Mucosa of descending colon (tissue), 3 donors: Measurements from ENCODE around the gene CACNA1D. TPM values are rescaled to one million over a fixed set of nuclear protein-coding genes. Genes with fewer than 3 reads are reported as not detected.
"Not testable (repeated sequence)": the region's sequence is repeated elsewhere in the genome, so short reads cannot be mapped to it uniquely, and the experiment has no call there.

Experiments
- ATAC-seq: fragments of 200-7000 bp; cut with Tn5 transposase; one replicate; pipeline ENCODE4 v1.9.1; 2020; ENCODE audit warnings: mild to moderate bottlenecking, moderate library complexity
- DNase-seq, 3 donors: peaks; one replicate each; pipeline ENCODE4 v3.0.0-alpha.2; 2020
- H3K36me3 ChIP-seq: fragments of 200-600 bp; one replicate; pipeline ENCODE4 v1.8.0; 2021; ENCODE audit warnings: low read depth, mild to moderate bottlenecking
- H3K4me1 ChIP-seq: fragments of 200-600 bp; one replicate; pipeline ENCODE4 v1.8.0; 2021; ENCODE audit warnings: low read depth, mild to moderate bottlenecking
- H3K4me3 ChIP-seq: fragments of 200-600 bp; one replicate; pipeline ENCODE4 v1.8.0; 2021; ENCODE audit warnings: mild to moderate bottlenecking
- H3K9me3 ChIP-seq: fragments of 200-600 bp; one replicate; pipeline ENCODE4 v1.8.0; 2021; ENCODE audit warnings: mild to moderate bottlenecking
- intact Hi-C, 2 donors: fragments of 100-400 bp; cut with DNase I in 1 of 2; cut with micrococcal nuclease in 1 of 2; formaldehyde crosslinking; loops; one replicate each; pipeline versions ENCODE4 v1.11.0 to v1.11.1; 2022; cut with DNase I, micrococcal nuclease
- total RNA-seq, 3 donors: library from RNA; stranded (reverse); fragmentation: NEBNext Ultra II Directional in 2 of 3; extraction: Animal tissue kit (Norgen Biotek cat#: 25700) in 2 of 3; gene quantifications; one replicate each; pipeline versions ENCODE4 v1.2.1 to v1.2.4, GENCODE V29; 2021 to 2023
- TF ChIP-seq, protein P1 (sequence below): fragments of 200-600 bp; IDR thresholded peaks from one replicate; pipeline ENCODE4 v1.8.0; 2022; ENCODE audit warnings: antibody characterized with exemption, mild to moderate bottlenecking
- donor health status: DM: no; HTN: no; CAD: no; lungs with moderate emphysema.
- donor health status: DM: no; HTN: no; CAD: no.
- donor health status: DM: no; HTN: yes; CAD: no.

CACNA1D gene
- total RNA-seq, 3 donors from 2014 or later: 13.8 to 38.1 (median 22.2) TPM

- no peaks in the 10 kb centered on the region for H3K9me3 ChIP-seq
- H3K4me3 ChIP-seq: no peak overlapping the region
- TF ChIP-seq, protein P1, sequence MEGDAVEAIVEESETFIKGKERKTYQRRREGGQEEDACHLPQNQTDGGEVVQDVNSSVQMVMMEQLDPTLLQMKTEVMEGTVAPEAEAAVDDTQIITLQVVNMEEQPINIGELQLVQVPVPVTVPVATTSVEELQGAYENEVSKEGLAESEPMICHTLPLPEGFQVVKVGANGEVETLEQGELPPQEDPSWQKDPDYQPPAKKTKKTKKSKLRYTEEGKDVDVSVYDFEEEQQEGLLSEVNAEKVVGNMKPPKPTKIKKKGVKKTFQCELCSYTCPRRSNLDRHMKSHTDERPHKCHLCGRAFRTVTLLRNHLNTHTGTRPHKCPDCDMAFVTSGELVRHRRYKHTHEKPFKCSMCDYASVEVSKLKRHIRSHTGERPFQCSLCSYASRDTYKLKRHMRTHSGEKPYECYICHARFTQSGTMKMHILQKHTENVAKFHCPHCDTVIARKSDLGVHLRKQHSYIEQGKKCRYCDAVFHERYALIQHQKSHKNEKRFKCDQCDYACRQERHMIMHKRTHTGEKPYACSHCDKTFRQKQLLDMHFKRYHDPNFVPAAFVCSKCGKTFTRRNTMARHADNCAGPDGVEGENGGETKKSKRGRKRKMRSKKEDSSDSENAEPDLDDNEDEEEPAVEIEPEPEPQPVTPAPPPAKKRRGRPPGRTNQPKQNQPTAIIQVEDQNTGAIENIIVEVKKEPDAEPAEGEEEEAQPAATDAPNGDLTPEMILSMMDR: no peak
- H3K36me3 ChIP-seq: no peaks in the 10 kb centered on the region
- DNase-seq: no peak
- intact Hi-C loops: no loop called here
- no peak for ATAC-seq
- H3K4me1 ChIP-seq: peaks cover 4% of the 10 kb centered on the region
Observed at GRCh38 chr3:53628536-53629401, 134.4 kb downstream of the CACNA1D start.

GRCh38 chr3:53629402-53629723 is 135.0 kb downstream of the CACNA1D start:
- TF ChIP-seq, protein P1: no peak
- no peak overlapping the region for H3K4me3 ChIP-seq
- H3K9me3 ChIP-seq: no peaks in the 10 kb centered on the region
- DNase-seq (no peak), ATAC-seq (no peak)
- H3K4me1 ChIP-seq: peaks cover 6% of the 10 kb centered on the region
- intact Hi-C loops: no loop called here
- H3K36me3 ChIP-seq: no peaks in the 10 kb centered on the region

GRCh38 chr3:53630547-53630946 is 136.1 kb downstream of the CACNA1D start:
- no peak for DNase-seq
- H3K4me1 ChIP-seq: peaks cover 6% of the 10 kb centered on the region
- no peaks in the 10 kb centered on the region for H3K36me3 ChIP-seq
- no peak overlapping the region for H3K4me3 ChIP-seq
- ATAC-seq: peak; percentile 73
- TF ChIP-seq, protein P1: no peak
- H3K9me3 ChIP-seq: no peaks in the 10 kb centered on the region
- intact Hi-C loops: no loop called here

GRCh38 chr3:53633197-53633787 is 138.9 kb downstream of the CACNA1D start:
- ATAC-seq (peak; percentile 71), DNase-seq (peak in 1 of 3 donors; percentile 37)
- TF ChIP-seq, protein P1: no peak
- intact Hi-C loops: no loop called here
- H3K36me3 ChIP-seq: no peaks in the 10 kb centered on the region
- peaks cover 6% of the 10 kb centered on the region for H3K4me1 ChIP-seq
- H3K9me3 ChIP-seq: no peaks in the 10 kb centered on the region
- no peak overlapping the region for H3K4me3 ChIP-seq

DNA sequence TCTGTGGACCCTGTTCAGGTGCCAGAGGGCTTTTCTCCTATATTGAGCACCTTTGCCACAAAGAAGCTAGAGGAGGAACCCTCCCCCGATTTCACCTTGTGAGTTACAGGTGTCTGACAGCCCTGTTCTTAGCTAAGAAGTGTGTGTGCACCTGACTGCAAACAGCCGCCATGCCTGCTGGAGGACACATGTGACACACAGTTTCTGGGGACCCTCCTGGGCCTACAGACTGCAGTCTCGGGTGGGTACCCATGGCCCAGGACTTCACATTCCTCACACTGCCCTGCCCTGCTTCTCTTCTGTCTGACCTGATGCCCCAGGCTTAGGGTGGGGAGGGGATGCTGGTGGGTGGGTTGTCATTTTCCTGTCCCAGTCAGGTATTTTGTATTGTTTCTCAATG is 140.6 kb downstream of the CACNA1D start:
- H3K9me3 ChIP-seq: no peaks in the 10 kb centered on the region
- no peak overlapping the region for H3K4me3 ChIP-seq
- TF ChIP-seq, protein P1: no peak
- no peaks in the 10 kb centered on the region for H3K36me3 ChIP-seq
- intact Hi-C loops: no loop called here
- ATAC-seq: no peak
- DNase-seq: no peak
- H3K4me1 ChIP-seq: peaks cover 3% of the 10 kb centered on the region

- intact Hi-C loops: not testable (repeated sequence)
Observed at GRCh38 chr3:53638806-53639205, 144.4 kb downstream of the CACNA1D start.

More at GRCh38 chr3:53638806-53639205, 144.4 kb downstream of the CACNA1D start:
- ATAC-seq: peak; percentile 33
- not testable (repeated sequence) for H3K4me3 ChIP-seq, H3K9me3 ChIP-seq, H3K36me3 ChIP-seq, H3K4me1 ChIP-seq, DNase-seq
